H9 (cell line): ENCODE data around the gene CYTH3. TPM values are rescaled to one million over a fixed set of nuclear protein-coding genes. Genes with fewer than 3 reads are reported as not detected.

ENCODE experiments used
- DNase-seq: peaks from one replicate; pipeline ENCODE4 v3.0.0-alpha.2; 2017
- H2AFZ ChIP-seq: one replicate; pipeline ENCODE4 v1.6.1; 2013; ENCODE audit warnings: mild to moderate bottlenecking, low read length, control low read depth, moderate library complexity
- H2AK5ac ChIP-seq: 2 replicates; pipeline ENCODE4 v1.6.1; 2013; ENCODE audit warnings: low read length, control low read depth, mixed read lengths; ENCODE audit not compliant: insufficient read length
- H2BK120ac ChIP-seq: one replicate; pipeline ENCODE4 v1.6.1; 2013; ENCODE audit warnings: low read depth, mild to moderate bottlenecking, low read length, control low read depth, inconsistent platforms; ENCODE audit not compliant: poor library complexity, severe bottlenecking
- H2BK12ac ChIP-seq: 2 replicates; pipeline ENCODE4 v1.6.1; 2013; ENCODE audit warnings: low read length, control low read depth, mixed read lengths, low read depth; ENCODE audit not compliant: insufficient read length
- H2BK15ac ChIP-seq: 2 replicates; pipeline ENCODE4 v1.6.1; 2013; ENCODE audit warnings: low read depth, low read length, control low read depth
- H2BK20ac ChIP-seq: one replicate; pipeline ENCODE4 v1.6.1; 2013; ENCODE audit warnings: low read depth, mild to moderate bottlenecking, low read length, control low read depth, inconsistent platforms; ENCODE audit not compliant: poor library complexity, severe bottlenecking
- H2BK5ac ChIP-seq: 2 replicates; pipeline ENCODE4 v1.6.1; 2013; ENCODE audit warnings: low read length, control low read depth, mixed read lengths; ENCODE audit not compliant: insufficient read length
- H3K14ac ChIP-seq: 2 replicates; pipeline ENCODE4 v1.6.1; 2013; ENCODE audit warnings: low read length, control low read depth; ENCODE audit not compliant: insufficient read depth
- H3K18ac ChIP-seq: 2 replicates; pipeline ENCODE4 v1.6.1; 2013; ENCODE audit warnings: low read depth, mild to moderate bottlenecking, mixed read lengths, low read length, control low read depth; ENCODE audit not compliant: insufficient read length
- H3K23ac ChIP-seq: 2 replicates; pipeline ENCODE4 v1.6.1; 2013; ENCODE audit warnings: low read length, control low read depth, mixed read lengths, low read depth; ENCODE audit not compliant: insufficient read length
- H3K23me2 ChIP-seq: 2 replicates; pipeline ENCODE4 v1.6.1; 2013; ENCODE audit warnings: low read depth, mild to moderate bottlenecking, mixed read lengths, low read length, control low read depth; ENCODE audit not compliant: insufficient read length, poor library complexity, severe bottlenecking
- H3K27ac ChIP-seq: 2 replicates; pipeline ENCODE4 v1.5.1; 2013; ENCODE audit warnings: low read length, control low read depth, mixed read lengths, low read depth; ENCODE audit not compliant: insufficient read length
- H3K27me3 ChIP-seq: 2 replicates; pipeline ENCODE4 v1.6.1; 2013; ENCODE audit warnings: low read length, control low read depth, inconsistent platforms; ENCODE audit not compliant: insufficient read depth
- H3K4ac ChIP-seq: 2 replicates; pipeline ENCODE4 v1.6.1; 2013; ENCODE audit warnings: low read depth, mild to moderate bottlenecking, control low read depth, inconsistent platforms, low read length, moderate library complexity
- H3K4me1 ChIP-seq: 2 replicates; pipeline ENCODE4 v1.6.1; 2013; ENCODE audit warnings: low read length, control low read depth, inconsistent platforms; ENCODE audit not compliant: insufficient read depth
- H3K4me2 ChIP-seq: 2 replicates; pipeline ENCODE4 v1.6.1; 2013; ENCODE audit warnings: low read length, control low read depth, mixed read lengths; ENCODE audit not compliant: insufficient read length, insufficient read depth
- H3K56ac ChIP-seq: 2 replicates; pipeline ENCODE4 v1.6.1; 2013; ENCODE audit warnings: low read depth, mild to moderate bottlenecking, mixed read lengths, low read length, control low read depth; ENCODE audit not compliant: insufficient read length
- H3K79me1 ChIP-seq: 2 replicates; pipeline ENCODE4 v1.6.1; 2013; ENCODE audit warnings: low read depth, mild to moderate bottlenecking, moderate library complexity, low read length, control low read depth, inconsistent platforms; ENCODE audit not compliant: insufficient read depth, poor library complexity, severe bottlenecking
- H3K79me2 ChIP-seq: 2 replicates; pipeline ENCODE4 v1.6.1; 2013; ENCODE audit warnings: low read length, control low read depth, inconsistent platforms; ENCODE audit not compliant: insufficient read depth
- H3K9ac ChIP-seq: 2 replicates; pipeline ENCODE4 v1.6.1; 2013; ENCODE audit warnings: low read length, control low read depth, mixed read lengths; ENCODE audit not compliant: insufficient read length; ENCODE audit errors: extremely low read depth
- H3K9me3 ChIP-seq: one replicate; pipeline ENCODE4 v1.6.1; 2013; ENCODE audit warnings: low read depth, low read length, inconsistent platforms; ENCODE audit not compliant: control insufficient read depth
- H3T11ph ChIP-seq: one replicate; pipeline ENCODE4 v1.6.1; 2013; ENCODE audit warnings: mild to moderate bottlenecking, low read length, control low read depth, inconsistent platforms
- H4K20me1 ChIP-seq: one replicate; pipeline ENCODE4 v1.6.1; 2013; ENCODE audit not compliant: control insufficient read depth, insufficient read length, insufficient read depth
- H4K5ac ChIP-seq: 2 replicates; pipeline ENCODE4 v1.6.1; 2013; ENCODE audit warnings: low read depth, mild to moderate bottlenecking, mixed read lengths, low read length, control low read depth; ENCODE audit not compliant: insufficient read length
- H4K8ac ChIP-seq: replicated peaks from 2 replicates; pipeline ENCODE4 v1.6.1; 2013; ENCODE audit warnings: low read length, control low read depth, mixed read lengths, low read depth; ENCODE audit not compliant: insufficient read length
- H4K91ac ChIP-seq: 2 replicates; pipeline ENCODE4 v1.6.1; 2013; ENCODE audit warnings: low read depth, mild to moderate bottlenecking, moderate library complexity, mixed read lengths, low read length, control low read depth; ENCODE audit not compliant: insufficient read length
- H3K27ac Mint-ChIP-seq, 3 experiments: 2 replicates in 2 of 3; 3 replicates in 1 of 3; pipeline ENCODE4 v1.8.0; 2020 to 2021; ENCODE audit warnings: mixed read lengths in 3 of 3, mild to moderate bottlenecking in 1 of 3, moderate library complexity in 1 of 3
- H3K27me3 Mint-ChIP-seq: 2 replicates; pipeline ENCODE4 v1.8.0; 2021; ENCODE audit warnings: low read depth, mild to moderate bottlenecking, moderate library complexity, mixed read lengths
- H3K36me3 Mint-ChIP-seq, 3 experiments: 2 replicates in 2 of 3; 3 replicates in 1 of 3; pipeline ENCODE4 v1.8.0; 2020 to 2021; ENCODE audit warnings: low read depth in 3 of 3, mixed read lengths in 3 of 3; ENCODE audit not compliant: insufficient read depth in 1 of 3
- H3K4me1 Mint-ChIP-seq, 2 experiments: 2 replicates each; pipeline ENCODE4 v1.8.0; 2020; ENCODE audit warnings: mixed read lengths in 2 of 2
- H3K4me3 Mint-ChIP-seq, 2 experiments: 2 replicates in 1 of 2; 3 replicates in 1 of 2; pipeline ENCODE4 v1.8.0; 2020 to 2021; ENCODE audit warnings: mild to moderate bottlenecking in 2 of 2, mixed read lengths in 2 of 2, moderate library complexity in 1 of 2
- H3K9me3 Mint-ChIP-seq, 2 experiments: 2 replicates in 1 of 2; 3 replicates in 1 of 2; pipeline ENCODE4 v1.8.0; 2020; ENCODE audit warnings: mild to moderate bottlenecking in 2 of 2, mixed read lengths in 2 of 2, moderate library complexity in 1 of 2
- CTCF ChIP-seq: fragments of 200-600 bp; sonication (generic); conservative IDR thresholded peaks from 3 replicates; pipeline ENCODE4 v1.8.0; 2021; ENCODE audit warnings: antibody characterized with exemption, mild to moderate bottlenecking
- WGBS: extraction: QIAGEN DNeasy Blood & Tissue Kit; methylation state at CpG from one replicate; pipeline ENCODE4 v1.1.7; 2013; ENCODE audit warnings: missing lambda C conversion rate, low lambda C conversion rate, mixed read lengths; ENCODE audit not compliant: insufficient read length; ENCODE audit errors: extremely low coverage; 5-methylcytosine and 5-hydroxymethylcytosine counted together
- total RNA-seq: library from RNA; stranded (reverse); gene quantifications from 2 replicates; pipeline ENCODE4 v1.2.1, GENCODE V29; 2021

Gene CYTH3
- total RNA-seq, 1 experiment from 2014 or later = 12.3 TPM

- no peak overlapping the region for H3K18ac ChIP-seq
- H3K56ac ChIP-seq = no peak overlapping the region
- no peak overlapping the region for H3K4me2 ChIP-seq
- H3K23me2 ChIP-seq = peaks cover 15% of the 10 kb centered on the region
- H2BK120ac ChIP-seq = no peak overlapping the region
- no peak for DNase-seq
- H3K79me2 ChIP-seq = peaks cover 5% of the 10 kb centered on the region; the same call in 1 of the 2 replicates
- H4K20me1 ChIP-seq = peaks cover 3% of the 10 kb centered on the region
- no peaks in the 10 kb centered on the region for H3K79me1 ChIP-seq
- no peak overlapping the region for H4K91ac ChIP-seq
- H3K4me1 Mint-ChIP-seq = peaks cover 28% of the 10 kb centered on the region in 2 experiments
- no peak for TF ChIP-seq CTCF
- no peak overlapping the region for H2BK15ac ChIP-seq
- no peak overlapping the region for H2BK12ac ChIP-seq
- H3K4me1 ChIP-seq = peaks cover 6% of the 10 kb centered on the region; the same call in 1 of the 2 replicates
- H3K4me3 Mint-ChIP-seq = no peak overlapping the region
- H2AK5ac ChIP-seq = no peak overlapping the region
- no peak overlapping the region for H3K14ac ChIP-seq
- no peak overlapping the region for H4K8ac ChIP-seq
- no peak overlapping the region for H3K27ac Mint-ChIP-seq
- no peak overlapping the region for H2AFZ ChIP-seq
- no peak overlapping the region for H3T11ph ChIP-seq
- no peak overlapping the region for H2BK5ac ChIP-seq
- no peak overlapping the region for H3K27ac ChIP-seq
- no peak overlapping the region for H4K5ac ChIP-seq
- no peaks in the 10 kb centered on the region for H3K36me3 Mint-ChIP-seq
- H3K9me3 ChIP-seq = no peaks in the 10 kb centered on the region
- no peak overlapping the region for H3K23ac ChIP-seq
- no peak overlapping the region for H3K9ac ChIP-seq
- no peaks in the 10 kb centered on the region for H3K9me3 Mint-ChIP-seq
- WGBS = no CpG with 5 or more reads among the region's 18 CpGs
- H3K27me3 ChIP-seq = no peaks in the 10 kb centered on the region; the same call in 1 of the 2 replicates
- H3K27me3 Mint-ChIP-seq = peaks cover 15% of the 10 kb centered on the region
- H3K4ac ChIP-seq = no peak overlapping the region
- no peak overlapping the region for H2BK20ac ChIP-seq
These were observed 4.2 kb downstream of the CYTH3 start for GRCh38 chr7:6268023-6268900.
